ENCODE data around the gene CACNA1I.

CACNA1I gene

GRCh38 chr22:39528681-39529486 is 41.7 kb upstream of the CACNA1I start:
- peaks cover 5% of the 10 kb centered on the region for H3K4me1 ChIP-seq (ENCODE audit: control insufficient read depth, low read depth, low read length)
- H4K5ac ChIP-seq (ENCODE audit: low read length), result no peak overlapping the region
- peaks cover 24% of the 10 kb centered on the region for H3K79me1 ChIP-seq (ENCODE audit: low read length)
- H3K4me2 ChIP-seq (ENCODE audit: low read length), result no peak overlapping the region
- H2AK5ac ChIP-seq (ENCODE audit: low read length), result no peak overlapping the region
- WGBS (ENCODE audit: extremely low coverage, insufficient coverage, low lambda C conversion rate), result no CpG with 5 or more reads among the region's 32 CpGs
- H2BK120ac ChIP-seq (ENCODE audit: low read depth, low read length), result no peak overlapping the region
- no peak overlapping the region for H3K56ac ChIP-seq (ENCODE audit: low read length)
- no peak overlapping the region for H2BK5ac ChIP-seq (ENCODE audit: low read length)
- H3K9ac ChIP-seq (ENCODE audit: low read length), result no peak overlapping the region
- no peak overlapping the region for H3K27ac ChIP-seq (ENCODE audit: low read depth, low read length)
- H4K8ac ChIP-seq (ENCODE audit: low read depth, low read length), result no peak overlapping the region
- peaks cover 17% of the 10 kb centered on the region for H3K79me2 ChIP-seq (ENCODE audit: control insufficient read depth, insufficient read depth, low read length)
- DNase-seq, result peak; percentile 94
- H3K4ac ChIP-seq (ENCODE audit: low read depth, low read length), result no peak overlapping the region
- H2BK15ac ChIP-seq (replicated peaks; ENCODE audit: low read depth), result no peak overlapping the region
- H3K36me3 ChIP-seq (ENCODE audit: control insufficient read depth, insufficient read depth, low read length), result peaks cover 15% of the 10 kb centered on the region
- no peaks in the 10 kb centered on the region for H3K27me3 ChIP-seq (ENCODE audit: insufficient read depth, low read length, poor library complexity)
- no peak overlapping the region for H3K4me3 ChIP-seq (ENCODE audit: low read length)
- H3K18ac ChIP-seq (ENCODE audit: low read length), result no peak overlapping the region
- no peak overlapping the region for H3K23ac ChIP-seq (ENCODE audit: low read length)

GRCh38 chr22:39529487-39529851 is 41.1 kb upstream of the CACNA1I start:
- no peak overlapping the region for H3K4me3 ChIP-seq (ENCODE audit: low read length)

DNA sequence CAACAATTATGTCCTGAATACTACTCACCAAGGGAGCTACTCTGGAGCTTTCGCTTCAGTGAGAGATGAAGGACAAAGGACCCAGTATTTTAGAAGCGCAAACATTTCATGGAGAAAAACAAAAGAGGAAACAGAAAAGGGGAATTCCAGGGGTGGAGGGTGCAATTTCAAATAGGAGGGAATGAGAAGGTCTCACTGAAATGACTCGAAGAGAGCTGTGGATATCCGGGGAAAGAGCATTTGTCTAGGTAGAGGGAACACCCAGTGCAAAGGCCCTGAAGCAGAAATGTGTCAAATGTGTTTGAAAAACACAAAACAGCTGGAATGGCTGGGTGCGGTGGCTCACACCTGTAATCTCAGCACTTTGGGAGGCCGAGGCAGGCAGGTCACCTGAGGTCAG is 40.4 kb upstream of the CACNA1I start:
- Histone ChIP-seq H3K27ac (ENCODE audit: low read depth, low read length) (no peak overlapping the region), H3K27me3 (ENCODE audit: insufficient read depth, low read length, poor library complexity) (no peaks in the 10 kb centered on the region)

More at GRCh38 chr22:39529487-39529851, 41.1 kb upstream of the CACNA1I start:
- Histone ChIP-seq H4K5ac (ENCODE audit: low read length) (no peak overlapping the region), H3K9ac (ENCODE audit: low read length) (peak overlapping the region; percentile 50), H3K27me3 (ENCODE audit: insufficient read depth, low read length, poor library complexity) (no peaks in the 10 kb centered on the region), H3K56ac (ENCODE audit: low read length) (peak overlapping the region; percentile 12), H3K23ac (ENCODE audit: low read length) (no peak overlapping the region), H3K36me3 (ENCODE audit: control insufficient read depth, insufficient read depth, low read length) (peaks cover 11% of the 10 kb centered on the region), H2BK5ac (ENCODE audit: low read length) (no peak overlapping the region), H3K4ac (ENCODE audit: low read depth, low read length) (no peak overlapping the region), H3K79me1 (ENCODE audit: low read length) (peaks cover 24% of the 10 kb centered on the region), H4K8ac (ENCODE audit: low read depth, low read length) (no peak overlapping the region), H3K79me2 (ENCODE audit: control insufficient read depth, insufficient read depth, low read length) (peaks cover 14% of the 10 kb centered on the region), H2BK120ac (ENCODE audit: low read depth, low read length) (no peak overlapping the region), H3K27ac (ENCODE audit: low read depth, low read length) (no peak overlapping the region), H3K4me1 (ENCODE audit: control insufficient read depth, low read depth, low read length) (peaks cover 8% of the 10 kb centered on the region), H3K4me2 (ENCODE audit: low read length) (no peak overlapping the region), H2BK15ac (replicated peaks; ENCODE audit: low read depth) (no peak overlapping the region), H3K18ac (ENCODE audit: low read length) (no peak overlapping the region), H2AK5ac (ENCODE audit: low read length) (no peak overlapping the region)
- WGBS (ENCODE audit: extremely low coverage, insufficient coverage, low lambda C conversion rate), result no CpG with 5 or more reads among the region's 17 CpGs
- DNase-seq, result no peak

DNA sequence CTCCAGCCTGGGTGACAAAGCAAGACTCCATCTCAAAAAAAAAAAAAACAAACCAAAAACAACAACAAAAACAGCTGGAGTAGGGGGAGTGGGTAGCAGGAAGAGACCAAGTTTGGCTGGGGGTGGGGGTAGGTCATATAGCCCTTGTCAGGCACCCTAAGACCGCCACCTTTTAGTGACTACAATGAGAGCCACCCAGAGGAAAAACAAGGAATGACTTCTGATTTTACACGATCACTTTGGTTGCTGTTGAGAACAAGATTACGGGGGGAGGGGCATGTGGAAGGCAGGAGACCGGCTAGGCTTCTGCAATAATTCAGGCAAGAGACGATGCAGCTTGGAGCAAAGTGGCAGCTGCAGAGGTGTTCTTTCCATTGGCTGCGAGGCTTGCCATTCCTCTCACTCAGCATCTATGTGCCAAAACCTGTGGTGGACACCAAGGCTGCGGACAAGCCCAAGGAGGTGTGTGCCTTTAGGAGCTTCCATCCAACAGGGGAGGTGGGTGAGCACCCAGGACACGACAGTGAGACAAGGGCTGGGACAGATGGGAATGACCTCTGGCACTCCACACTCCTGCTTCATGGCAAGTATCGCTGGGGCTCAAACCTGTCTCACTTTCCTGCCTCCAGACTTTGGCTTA is 39.7 kb upstream of the CACNA1I start:
- no peak overlapping the region for H3K4ac ChIP-seq (ENCODE audit: low read depth, low read length)
- peaks cover 21% of the 10 kb centered on the region for H3K79me1 ChIP-seq (ENCODE audit: low read length)
- no peak overlapping the region for H2BK5ac ChIP-seq (ENCODE audit: low read length)
- no peak overlapping the region for H2BK120ac ChIP-seq (ENCODE audit: low read depth, low read length)
- no peak overlapping the region for H2BK15ac ChIP-seq (replicated peaks; ENCODE audit: low read depth)
- peak overlapping the region; percentile 23 for H3K4me2 ChIP-seq (ENCODE audit: low read length)
- no peak overlapping the region for H3K4me3 ChIP-seq (ENCODE audit: low read length)
- H3K9ac ChIP-seq (ENCODE audit: low read length), result peak overlapping the region; percentile 54
- no peak overlapping the region for H4K8ac ChIP-seq (ENCODE audit: low read depth, low read length)
- peaks cover 13% of the 10 kb centered on the region for H3K4me1 ChIP-seq (ENCODE audit: control insufficient read depth, low read depth, low read length)
- H3K79me2 ChIP-seq (ENCODE audit: control insufficient read depth, insufficient read depth, low read length), result peaks cover 14% of the 10 kb centered on the region
- H3K56ac ChIP-seq (ENCODE audit: low read length), result peak overlapping the region; percentile 68
- no CpG with 5 or more reads among the region's 9 CpGs for WGBS (ENCODE audit: extremely low coverage, insufficient coverage, low lambda C conversion rate)
- H3K27ac ChIP-seq (ENCODE audit: low read depth, low read length), result no peak overlapping the region
- no peak overlapping the region for H4K5ac ChIP-seq (ENCODE audit: low read length)
- H3K36me3 ChIP-seq (ENCODE audit: control insufficient read depth, insufficient read depth, low read length), result peaks cover 6% of the 10 kb centered on the region
- DNase-seq, result peak; percentile 90
- no peak overlapping the region for H3K18ac ChIP-seq (ENCODE audit: low read length)
- no peak overlapping the region for H3K23ac ChIP-seq (ENCODE audit: low read length)
- H3K27me3 ChIP-seq (ENCODE audit: insufficient read depth, low read length, poor library complexity), result no peaks in the 10 kb centered on the region
- H2AK5ac ChIP-seq (ENCODE audit: low read length), result no peak overlapping the region

More for the DNA sequence above, 40.4 kb upstream of the CACNA1I start:
- no peak overlapping the region for H3K56ac ChIP-seq (ENCODE audit: low read length)
- no peak for DNase-seq
- no peak overlapping the region for H2AK5ac ChIP-seq (ENCODE audit: low read length)
- H3K79me1 ChIP-seq (ENCODE audit: low read length), result peaks cover 21% of the 10 kb centered on the region
- no peak overlapping the region for H3K23ac ChIP-seq (ENCODE audit: low read length)
- H2BK15ac ChIP-seq (replicated peaks; ENCODE audit: low read depth), result no peak overlapping the region
- H3K79me2 ChIP-seq (ENCODE audit: control insufficient read depth, insufficient read depth, low read length), result peaks cover 14% of the 10 kb centered on the region
- no peak overlapping the region for H2BK120ac ChIP-seq (ENCODE audit: low read depth, low read length)
- no peak overlapping the region for H3K4me3 ChIP-seq (ENCODE audit: low read length)
- H3K36me3 ChIP-seq (ENCODE audit: control insufficient read depth, insufficient read depth, low read length), result peaks cover 6% of the 10 kb centered on the region
- H3K4me2 ChIP-seq (ENCODE audit: low read length), result no peak overlapping the region
- H4K5ac ChIP-seq (ENCODE audit: low read length), result no peak overlapping the region
- no peak overlapping the region for H2BK5ac ChIP-seq (ENCODE audit: low read length)
- no CpG with 5 or more reads among the region's 6 CpGs for WGBS (ENCODE audit: extremely low coverage, insufficient coverage, low lambda C conversion rate)
- H4K8ac ChIP-seq (ENCODE audit: low read depth, low read length), result no peak overlapping the region
- no peak overlapping the region for H3K18ac ChIP-seq (ENCODE audit: low read length)
- no peak overlapping the region for H3K4ac ChIP-seq (ENCODE audit: low read depth, low read length)
- H3K9ac ChIP-seq (ENCODE audit: low read length), result no peak overlapping the region
- peaks cover 11% of the 10 kb centered on the region for H3K4me1 ChIP-seq (ENCODE audit: control insufficient read depth, low read depth, low read length)

DNA sequence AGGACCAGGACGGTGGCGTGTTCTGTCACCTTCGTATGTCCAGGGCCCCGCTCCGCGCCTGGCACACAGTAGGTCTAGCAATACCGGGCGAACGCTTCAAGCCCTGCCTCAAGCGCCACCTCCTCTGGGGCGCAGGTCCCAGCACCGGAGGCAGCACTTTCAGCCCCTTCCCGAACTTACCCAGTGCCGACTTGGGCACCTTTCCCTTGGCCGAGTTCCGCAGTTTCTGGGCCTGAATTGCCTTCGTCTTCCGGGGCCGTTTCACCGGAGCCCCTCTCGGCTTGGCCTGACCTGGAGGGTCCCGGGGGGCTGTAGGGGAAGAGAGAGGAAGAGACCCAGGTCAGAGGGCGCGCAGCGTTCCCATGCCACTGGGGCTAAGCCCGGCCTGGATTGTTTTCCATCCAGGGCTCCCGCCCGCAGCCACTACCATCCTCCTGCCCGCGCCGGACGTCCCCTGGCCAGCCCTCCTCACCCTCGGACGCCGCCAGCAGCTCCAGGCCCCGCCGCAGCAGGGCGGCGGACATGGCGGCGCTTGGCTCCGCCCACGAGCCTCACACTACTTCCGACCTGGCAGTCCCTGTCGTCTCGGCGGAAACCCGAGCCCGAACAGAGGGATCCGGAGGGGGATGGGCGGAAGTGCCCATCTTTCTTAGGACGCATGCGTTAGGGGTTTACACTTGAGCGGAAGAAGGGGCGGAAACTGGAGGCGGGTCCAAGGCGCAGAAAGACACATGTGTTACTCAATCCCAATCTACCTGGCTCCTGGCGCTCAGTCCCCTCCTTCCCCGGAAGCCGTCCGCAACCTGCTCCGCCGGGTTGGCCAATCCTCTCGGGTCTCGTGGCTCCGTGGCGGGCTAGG is 38.1 kb upstream of the CACNA1I start, which contains the start of gene RPS19BP1:
TSS of gene RPS19BP1 (minus strand) at position 534 of the 859 bp plus-strand sequence. CDS start at position 524, 10 bp downstream.
- H3K18ac ChIP-seq (ENCODE audit: low read length), result peak within 1 kb of the TSS; percentile 69
- no peak within 1 kb of the TSS for H4K8ac ChIP-seq (ENCODE audit: low read depth, low read length)
- H3K23ac ChIP-seq (ENCODE audit: low read length), result peak within 1 kb of the TSS; percentile 83
- H3K27ac ChIP-seq (ENCODE audit: low read depth, low read length), result peak within 1 kb of the TSS; percentile 51
- peaks cover 21% of the 10 kb centered on the region for H3K79me1 ChIP-seq (ENCODE audit: low read length)
- H4K5ac ChIP-seq (ENCODE audit: low read length), result no peak within 1 kb of the TSS
- WGBS (ENCODE audit: extremely low coverage, insufficient coverage, low lambda C conversion rate), result no CpG with 5 or more reads among the region's 67 CpGs
- peaks cover 14% of the 10 kb centered on the region for H3K79me2 ChIP-seq (ENCODE audit: control insufficient read depth, insufficient read depth, low read length)
- DNase-seq, result peak; percentile 100
- H3K4ac ChIP-seq (ENCODE audit: low read depth, low read length), result peak within 1 kb of the TSS; percentile 89
- peak within 1 kb of the TSS; percentile 97 for H3K9ac ChIP-seq (ENCODE audit: low read length)
- no peaks in the 10 kb centered on the region for H3K27me3 ChIP-seq (ENCODE audit: insufficient read depth, low read length, poor library complexity)
- peak within 1 kb of the TSS; percentile 88 for H3K4me3 ChIP-seq (ENCODE audit: low read length)
- H3K4me1 ChIP-seq (ENCODE audit: control insufficient read depth, low read depth, low read length), result peaks cover 13% of the 10 kb centered on the region
- H2AK5ac ChIP-seq (ENCODE audit: low read length), result peak within 1 kb of the TSS; percentile 87
- H2BK5ac ChIP-seq (ENCODE audit: low read length), result peak within 1 kb of the TSS; percentile 72
- no peak within 1 kb of the TSS for H2BK15ac ChIP-seq (replicated peaks; ENCODE audit: low read depth)
- peaks cover 6% of the 10 kb centered on the region for H3K36me3 ChIP-seq (ENCODE audit: control insufficient read depth, insufficient read depth, low read length)
- H3K4me2 ChIP-seq (ENCODE audit: low read length), result peak within 1 kb of the TSS; percentile 96
- peak within 1 kb of the TSS; percentile 97 for H3K56ac ChIP-seq (ENCODE audit: low read length)
- H2BK120ac ChIP-seq (ENCODE audit: low read depth, low read length), result no peak within 1 kb of the TSS

Data from mesendoderm (in vitro differentiated cells).